H9 (cell line): ENCODE results near the gene REEP1. TPM values are rescaled to one million over a fixed set of nuclear protein-coding genes. Genes with fewer than 3 reads are reported as not detected.

Experiments used
- DNase-seq: peaks from one replicate; pipeline ENCODE4 v3.0.0-alpha.2; 2017
- H2AFZ ChIP-seq: one replicate; pipeline ENCODE4 v1.6.1; 2013; ENCODE audit warnings: mild to moderate bottlenecking, low read length, control low read depth, moderate library complexity
- H2AK5ac ChIP-seq: 2 replicates; pipeline ENCODE4 v1.6.1; 2013; ENCODE audit warnings: low read length, control low read depth, mixed read lengths; ENCODE audit not compliant: insufficient read length
- H2BK120ac ChIP-seq: one replicate; pipeline ENCODE4 v1.6.1; 2013; ENCODE audit warnings: low read depth, mild to moderate bottlenecking, low read length, control low read depth, inconsistent platforms; ENCODE audit not compliant: poor library complexity, severe bottlenecking
- H2BK12ac ChIP-seq: 2 replicates; pipeline ENCODE4 v1.6.1; 2013; ENCODE audit warnings: low read length, control low read depth, mixed read lengths, low read depth; ENCODE audit not compliant: insufficient read length
- H2BK15ac ChIP-seq: 2 replicates; pipeline ENCODE4 v1.6.1; 2013; ENCODE audit warnings: low read depth, low read length, control low read depth
- H2BK20ac ChIP-seq: one replicate; pipeline ENCODE4 v1.6.1; 2013; ENCODE audit warnings: low read depth, mild to moderate bottlenecking, low read length, control low read depth, inconsistent platforms; ENCODE audit not compliant: poor library complexity, severe bottlenecking
- H2BK5ac ChIP-seq: 2 replicates; pipeline ENCODE4 v1.6.1; 2013; ENCODE audit warnings: low read length, control low read depth, mixed read lengths; ENCODE audit not compliant: insufficient read length
- H3K14ac ChIP-seq: 2 replicates; pipeline ENCODE4 v1.6.1; 2013; ENCODE audit warnings: low read length, control low read depth; ENCODE audit not compliant: insufficient read depth
- H3K18ac ChIP-seq: 2 replicates; pipeline ENCODE4 v1.6.1; 2013; ENCODE audit warnings: low read depth, mild to moderate bottlenecking, mixed read lengths, low read length, control low read depth; ENCODE audit not compliant: insufficient read length
- H3K23ac ChIP-seq: 2 replicates; pipeline ENCODE4 v1.6.1; 2013; ENCODE audit warnings: low read length, control low read depth, mixed read lengths, low read depth; ENCODE audit not compliant: insufficient read length
- H3K23me2 ChIP-seq: 2 replicates; pipeline ENCODE4 v1.6.1; 2013; ENCODE audit warnings: low read depth, mild to moderate bottlenecking, mixed read lengths, low read length, control low read depth; ENCODE audit not compliant: insufficient read length, poor library complexity, severe bottlenecking
- H3K27ac ChIP-seq: 2 replicates; pipeline ENCODE4 v1.5.1; 2013; ENCODE audit warnings: low read length, control low read depth, mixed read lengths, low read depth; ENCODE audit not compliant: insufficient read length
- H3K27me3 ChIP-seq: 2 replicates; pipeline ENCODE4 v1.6.1; 2013; ENCODE audit warnings: low read length, control low read depth, inconsistent platforms; ENCODE audit not compliant: insufficient read depth
- H3K4ac ChIP-seq: 2 replicates; pipeline ENCODE4 v1.6.1; 2013; ENCODE audit warnings: low read depth, mild to moderate bottlenecking, control low read depth, inconsistent platforms, low read length, moderate library complexity
- H3K4me1 ChIP-seq: 2 replicates; pipeline ENCODE4 v1.6.1; 2013; ENCODE audit warnings: low read length, control low read depth, inconsistent platforms; ENCODE audit not compliant: insufficient read depth
- H3K4me2 ChIP-seq: 2 replicates; pipeline ENCODE4 v1.6.1; 2013; ENCODE audit warnings: low read length, control low read depth, mixed read lengths; ENCODE audit not compliant: insufficient read length, insufficient read depth
- H3K56ac ChIP-seq: 2 replicates; pipeline ENCODE4 v1.6.1; 2013; ENCODE audit warnings: low read depth, mild to moderate bottlenecking, mixed read lengths, low read length, control low read depth; ENCODE audit not compliant: insufficient read length
- H3K79me1 ChIP-seq: 2 replicates; pipeline ENCODE4 v1.6.1; 2013; ENCODE audit warnings: low read depth, mild to moderate bottlenecking, moderate library complexity, low read length, control low read depth, inconsistent platforms; ENCODE audit not compliant: insufficient read depth, poor library complexity, severe bottlenecking
- H3K79me2 ChIP-seq: 2 replicates; pipeline ENCODE4 v1.6.1; 2013; ENCODE audit warnings: low read length, control low read depth, inconsistent platforms; ENCODE audit not compliant: insufficient read depth
- H3K9ac ChIP-seq: 2 replicates; pipeline ENCODE4 v1.6.1; 2013; ENCODE audit warnings: low read length, control low read depth, mixed read lengths; ENCODE audit not compliant: insufficient read length; ENCODE audit errors: extremely low read depth
- H3K9me3 ChIP-seq: one replicate; pipeline ENCODE4 v1.6.1; 2013; ENCODE audit warnings: low read depth, low read length, inconsistent platforms; ENCODE audit not compliant: control insufficient read depth
- H3T11ph ChIP-seq: one replicate; pipeline ENCODE4 v1.6.1; 2013; ENCODE audit warnings: mild to moderate bottlenecking, low read length, control low read depth, inconsistent platforms
- H4K20me1 ChIP-seq: one replicate; pipeline ENCODE4 v1.6.1; 2013; ENCODE audit not compliant: control insufficient read depth, insufficient read length, insufficient read depth
- H4K5ac ChIP-seq: 2 replicates; pipeline ENCODE4 v1.6.1; 2013; ENCODE audit warnings: low read depth, mild to moderate bottlenecking, mixed read lengths, low read length, control low read depth; ENCODE audit not compliant: insufficient read length
- H4K8ac ChIP-seq: replicated peaks from 2 replicates; pipeline ENCODE4 v1.6.1; 2013; ENCODE audit warnings: low read length, control low read depth, mixed read lengths, low read depth; ENCODE audit not compliant: insufficient read length
- H4K91ac ChIP-seq: 2 replicates; pipeline ENCODE4 v1.6.1; 2013; ENCODE audit warnings: low read depth, mild to moderate bottlenecking, moderate library complexity, mixed read lengths, low read length, control low read depth; ENCODE audit not compliant: insufficient read length
- H3K27ac Mint-ChIP-seq, 3 experiments: 2 replicates in 2 of 3; 3 replicates in 1 of 3; pipeline ENCODE4 v1.8.0; 2020 to 2021; ENCODE audit warnings: mixed read lengths in 3 of 3, mild to moderate bottlenecking in 1 of 3, moderate library complexity in 1 of 3
- H3K27me3 Mint-ChIP-seq: 2 replicates; pipeline ENCODE4 v1.8.0; 2021; ENCODE audit warnings: low read depth, mild to moderate bottlenecking, moderate library complexity, mixed read lengths
- H3K36me3 Mint-ChIP-seq, 3 experiments: 2 replicates in 2 of 3; 3 replicates in 1 of 3; pipeline ENCODE4 v1.8.0; 2020 to 2021; ENCODE audit warnings: low read depth in 3 of 3, mixed read lengths in 3 of 3; ENCODE audit not compliant: insufficient read depth in 1 of 3
- H3K4me1 Mint-ChIP-seq, 2 experiments: 2 replicates each; pipeline ENCODE4 v1.8.0; 2020; ENCODE audit warnings: mixed read lengths in 2 of 2
- H3K4me3 Mint-ChIP-seq, 2 experiments: 2 replicates in 1 of 2; 3 replicates in 1 of 2; pipeline ENCODE4 v1.8.0; 2020 to 2021; ENCODE audit warnings: mild to moderate bottlenecking in 2 of 2, mixed read lengths in 2 of 2, moderate library complexity in 1 of 2
- H3K9me3 Mint-ChIP-seq, 2 experiments: 2 replicates in 1 of 2; 3 replicates in 1 of 2; pipeline ENCODE4 v1.8.0; 2020; ENCODE audit warnings: mild to moderate bottlenecking in 2 of 2, mixed read lengths in 2 of 2, moderate library complexity in 1 of 2
- CTCF ChIP-seq: fragments of 200-600 bp; sonication (generic); conservative IDR thresholded peaks from 3 replicates; pipeline ENCODE4 v1.8.0; 2021; ENCODE audit warnings: antibody characterized with exemption, mild to moderate bottlenecking
- whole genome bisulfite sequencing: extraction: QIAGEN DNeasy Blood & Tissue Kit; methylation state at CpG from one replicate; pipeline ENCODE4 v1.1.7; 2013; ENCODE audit warnings: missing lambda C conversion rate, low lambda C conversion rate, mixed read lengths; ENCODE audit not compliant: insufficient read length; ENCODE audit errors: extremely low coverage; 5-methylcytosine and 5-hydroxymethylcytosine counted together
- total RNA-seq: library from RNA; stranded (reverse); gene quantifications from 2 replicates; pipeline ENCODE4 v1.2.1, GENCODE V29; 2021

Gene REEP1
- total RNA-seq, 1 experiment from 2014 or later: 1.3 TPM

GRCh38 chr2:86368161-86368824 lies 30.9 kb upstream of the REEP1 start:
- H3K4ac ChIP-seq: no peak overlapping the region
- H3K4me1 ChIP-seq: peaks cover 3% of the 10 kb centered on the region; the same call in 1 of the 2 replicates
- H3K23me2 ChIP-seq: no peaks in the 10 kb centered on the region
- peaks cover 13% of the 10 kb centered on the region in 2 experiments for H3K9me3 Mint-ChIP-seq
- H2AFZ ChIP-seq: peak overlapping the region; percentile 79
- no peaks in the 10 kb centered on the region for H3K27me3 ChIP-seq
- no CpG with 5 or more reads among the region's 14 CpGs for WGBS
- H3K79me2 ChIP-seq: no peaks in the 10 kb centered on the region
- no peak overlapping the region for H2BK15ac ChIP-seq
- H3K9me3 ChIP-seq: peaks cover 7% of the 10 kb centered on the region
- peaks cover 4% of the 10 kb centered on the region for H3K27me3 Mint-ChIP-seq
- no peak overlapping the region for H4K5ac ChIP-seq
- no peak overlapping the region for H3K14ac ChIP-seq
- H3K79me1 ChIP-seq: no peaks in the 10 kb centered on the region
- no peaks in the 10 kb centered on the region for H4K20me1 ChIP-seq
- peaks cover 0 to 7% (median 4%) of the 10 kb centered on the region in 3 experiments; a peak in 4 of 7 replicates for H3K36me3 Mint-ChIP-seq
- H2BK5ac ChIP-seq: no peak overlapping the region
- TF ChIP-seq CTCF: peak; percentile 80
- H3T11ph ChIP-seq: no peak overlapping the region
- H3K23ac ChIP-seq: no peak overlapping the region
- peak; percentile 79 for DNase-seq
- H3K4me2 ChIP-seq: peak overlapping the region; percentile 45
- H3K27ac ChIP-seq: no peak overlapping the region
- no peak overlapping the region for H2BK20ac ChIP-seq
- peaks cover 9% of the 10 kb centered on the region in 2 experiments for H3K4me1 Mint-ChIP-seq
- no peak overlapping the region for H2BK120ac ChIP-seq
- H3K27ac Mint-ChIP-seq: no peak overlapping the region
- no peak overlapping the region for H4K8ac ChIP-seq
- peak overlapping the region in 1 of 2 experiments; percentile 58; a peak in 2 of 5 replicates for H3K4me3 Mint-ChIP-seq
- no peak overlapping the region for H4K91ac ChIP-seq
- no peak overlapping the region for H2BK12ac ChIP-seq
- H3K9ac ChIP-seq: no peak overlapping the region
- no peak overlapping the region for H2AK5ac ChIP-seq
- no peak overlapping the region for H3K56ac ChIP-seq
- H3K18ac ChIP-seq: no peak overlapping the region
